Heart left ventricle (tissue), 16 donors: ENCODE data around the gene BCORL1. TPM values are rescaled to one million over a fixed set of nuclear protein-coding genes. Genes with fewer than 3 reads are reported as not detected.
A peak's percentile ranks its signal among the peaks of the same experiment; 100 is the strongest.

Experiments
- ATAC-seq, 4 donors: fragments of 200-7000 bp; cut with Tn5 transposase; one replicate each; pipeline ENCODE4 v1.9.1; 2020 to 2022; ENCODE audit warnings: moderate library complexity in 4 of 4, mild to moderate bottlenecking in 3 of 4, moderate number of reproducible peaks in 1 of 4
- DNase-seq, 5 donors: peaks; one replicate each; pipeline ENCODE4 v3.0.0-alpha.2; 2020
- H3K27ac ChIP-seq, 12 donors: fragments of 200-600 bp; sonication (generic) in 4 of 12; one replicate each; pipeline versions ENCODE4 v1.5.0 to v1.8.0; 2016 to 2022; ENCODE audit warnings: mild to moderate bottlenecking in 2 of 12
- H3K27me3 ChIP-seq, 9 donors: fragments of 200-600 bp; sonication (generic) in 2 of 9; one replicate each; pipeline versions ENCODE4 v1.5.1 to v1.8.0; 2016 to 2022; ENCODE audit warnings: mild to moderate bottlenecking in 3 of 9
- H3K36me3 ChIP-seq, 9 donors: fragments of 200-600 bp; sonication (generic) in 2 of 9; one replicate each; pipeline versions ENCODE4 v1.5.0 to v1.8.0; 2018 to 2022; ENCODE audit warnings: mild to moderate bottlenecking in 2 of 9
- H3K4me1 ChIP-seq, 12 donors: fragments of 200-600 bp; sonication (generic) in 4 of 12; one replicate each; pipeline versions ENCODE4 v1.5.0 to v1.8.0; 2016 to 2022; ENCODE audit warnings: mild to moderate bottlenecking in 3 of 12
- H3K4me3 ChIP-seq, 12 donors: fragments of 200-600 bp; sonication (generic) in 4 of 12; one replicate each; pipeline versions ENCODE4 v1.5.0 to v1.8.0; 2017 to 2022; ENCODE audit warnings: mild to moderate bottlenecking in 9 of 12, moderate library complexity in 4 of 12
- H3K9me3 ChIP-seq, 12 donors: fragments of 200-600 bp; sonication (generic) in 4 of 12; one replicate each; pipeline versions ENCODE4 v1.5.0 to v1.8.0; 2016 to 2022; ENCODE audit warnings: mild to moderate bottlenecking in 1 of 12
- CTCF ChIP-seq, 12 donors: fragments of 200-600 bp; sonication (generic) in 4 of 12; IDR thresholded peaks; one replicate each; pipeline versions ENCODE4 v1.5.0 to v1.8.0; 2018 to 2022; ENCODE audit warnings: antibody characterized with exemption in 12 of 12, mild to moderate bottlenecking in 5 of 12
- POLR2A ChIP-seq, 2 donors: fragments of 450-650 bp; IDR thresholded peaks; one replicate each; pipeline ENCODE4 v1.6.1; 2017; ENCODE audit warnings: antibody characterized with exemption in 2 of 2, mild to moderate bottlenecking in 2 of 2, moderate library complexity in 2 of 2
- WGBS, 4 donors: extraction: QIAGEN DNeasy Blood & Tissue Kit in 2 of 4; methylation state at CpG; one replicate each; pipeline versions ENCODE4 v1.1.5 to v1.1.7; 2013 to 2018; 5-methylcytosine and 5-hydroxymethylcytosine counted together
- intact Hi-C, 10 donors: fragments of 100-400 bp; cut with DNase I; formaldehyde crosslinking; loops; one replicate each; pipeline versions ENCODE4 v1.11.1 to v1.14.2; 2022
- polyA plus RNA-seq, 2 donors: library from polyadenylated mRNA; stranded (reverse); fragments of 200-250 nt; gene quantifications; one replicate each; pipeline ENCODE4 v1.2.3, GENCODE V29; 2013
- total RNA-seq, 9 donors: library from RNA; depleted of rRNA in 2 of 9; stranded (reverse); fragments of >200 nt in 2 of 9; fragmentation: NEBNext Ultra II Directional in 3 of 9; extraction: Animal tissue kit (Norgen Biotek cat#: 25700) in 3 of 9; gene quantifications; one replicate each; pipeline versions ENCODE4 v1.1.0 to v1.2.4, GENCODE V29; 2016 to 2023
- donor health status: ischemic (EF 13 %, LVEDD 7.1; RV severe dilation, severe dysfunction).
- donor health status: healthy with polysubstance abuse.
- donor health status: DM: no; HTN: yes; CAD: no.
- donor health status: DM: no; HTN: no; CAD: no.
- donor health status: ischemic (EF 25% LVEDD 6.9; RV normal size, moderate dysfunction).
- donor health status: ischemic (EF 25% LVEDD 5.7; RV mildly dilated, moderate dysfunction).
- donor health status: healthy.
- donor health status: DM: yes; HTN: yes; CAD: no.
- donor health status: ischemic (EF 35%, LVEDD 5.7; RV mildly dilated, moderate dysfunction).
- donor health status: nonischemic (EF 11% LVEDD 7.7; RV severe dilation, severe dysfunction).
- donor health status: DM: yes; HTN: yes; CAD: no.
- donor health status: PGD.
- donor health status: ischemic (EF 29% LVEDD 5.4; RV normal size, mild dysfunction).
- donor health status: nonischemic (EF 23%, LVEDD 6.1; RV moderate dilation, normal function).

The BCORL1 gene
- total and polyA plus RNA-seq, 11 donors: 3.3 to 11.0 (median 8.0) TPM

- Histone ChIP-seq H3K4me1 (peaks cover 0 to 82% (median 15%) of the 10 kb centered on the region in 12 donors), H3K27ac (peak overlapping the region in 1 of 12 donors; percentile 89)
- peak in 2 of 5 donors; percentile 25 to 42 for DNase-seq
Observed at GRCh38 chrX:130083656-130084382, 101.4 kb downstream of the BCORL1 start.

GRCh38 chrX:130084631-130085237 is 102.3 kb downstream of the BCORL1 start:
- 73 to 81% (median 77%) methylated on average over 9 of the region's 9 CpGs for WGBS, 4 donors
- DNase-seq: peak in 1 of 5 donors; percentile 18
- intact Hi-C loops: loop anchor here in 4 of 10 donors (5.0 kb wide), 3 partner anchors 33 to 108 kb away; no protein-coding TSS in a partner anchor

More at GRCh38 chrX:130083656-130084382, 101.4 kb downstream of the BCORL1 start:
- Histone ChIP-seq H3K27me3 (no peaks in the 10 kb centered on the region), H3K36me3 (no peaks in the 10 kb centered on the region), H3K4me3 (peak overlapping the region in 1 of 12 donors; percentile 50), H3K9me3 (no peaks in the 10 kb centered on the region)
- TF ChIP-seq CTCF (IDR thresholded peaks at IDR 0.05) (no peak), POLR2A (IDR thresholded peaks at IDR 0.05) (no peak)
- intact Hi-C loops: loop anchor here in 5 of 10 donors (2.0 to 5.0 kb wide), 4 partner anchors 33 to 108 kb away; no protein-coding TSS in a partner anchor
- ATAC-seq: no peak
- 84 to 88% (median 85%) methylated on average over 12 to 15 of the region's 15 CpGs for WGBS, 4 donors

GRCh38 chrX:130085551-130086446 is 103.4 kb downstream of the BCORL1 start:
- TF ChIP-seq POLR2A (IDR thresholded peaks at IDR 0.05) (no peak), CTCF (IDR thresholded peaks at IDR 0.05) (no peak)
- Histone ChIP-seq H3K4me1 (peaks cover 0 to 90% (median 15%) of the 10 kb centered on the region in 12 donors), H3K4me3 (peak overlapping the region in 1 of 12 donors; percentile 50), H3K27me3 (no peaks in the 10 kb centered on the region), H3K27ac (peak overlapping the region; percentile 9 to 89 (median 55)), H3K9me3 (no peaks in the 10 kb centered on the region), H3K36me3 (no peaks in the 10 kb centered on the region)
- ATAC-seq (peak in 2 of 4 donors; percentile 25 to 42), DNase-seq (peak in 1 of 5 donors; percentile 29)
- intact Hi-C loops: no loop called here
- WGBS, 4 donors: 63 to 80% (median 67%) methylated on average over 11 of the region's 11 CpGs

More at GRCh38 chrX:130084631-130085237, 102.3 kb downstream of the BCORL1 start:
- TF ChIP-seq CTCF (IDR thresholded peaks at IDR 0.05): no peak
- no peak for TF ChIP-seq POLR2A (IDR thresholded peaks at IDR 0.05)
- H3K4me3 ChIP-seq: peak overlapping the region in 1 of 12 donors; percentile 50
- H3K36me3 ChIP-seq: no peaks in the 10 kb centered on the region
- peaks cover 0 to 88% (median 15%) of the 10 kb centered on the region in 12 donors for H3K4me1 ChIP-seq
- peak overlapping the region; percentile 5 to 89 (median 42) for H3K27ac ChIP-seq
- no peaks in the 10 kb centered on the region for H3K27me3 ChIP-seq
- no peaks in the 10 kb centered on the region for H3K9me3 ChIP-seq
- no peak for ATAC-seq
